HG03378 (cell line): ENCODE measurements around the gene CD2AP.
"Not testable (repeated sequence)": the region's sequence is repeated elsewhere in the genome, so short reads cannot be mapped to it uniquely, and the experiment has no call there.

Source experiments
- ATAC-seq: cut with Tn5 transposase; IDR thresholded peaks from one replicate; pipeline ENCODE4 v1.9.1; 2021; ENCODE audit warnings: mild to moderate bottlenecking, moderate library complexity; ENCODE audit not compliant: unreplicated experiment

CD2AP gene

DNA sequence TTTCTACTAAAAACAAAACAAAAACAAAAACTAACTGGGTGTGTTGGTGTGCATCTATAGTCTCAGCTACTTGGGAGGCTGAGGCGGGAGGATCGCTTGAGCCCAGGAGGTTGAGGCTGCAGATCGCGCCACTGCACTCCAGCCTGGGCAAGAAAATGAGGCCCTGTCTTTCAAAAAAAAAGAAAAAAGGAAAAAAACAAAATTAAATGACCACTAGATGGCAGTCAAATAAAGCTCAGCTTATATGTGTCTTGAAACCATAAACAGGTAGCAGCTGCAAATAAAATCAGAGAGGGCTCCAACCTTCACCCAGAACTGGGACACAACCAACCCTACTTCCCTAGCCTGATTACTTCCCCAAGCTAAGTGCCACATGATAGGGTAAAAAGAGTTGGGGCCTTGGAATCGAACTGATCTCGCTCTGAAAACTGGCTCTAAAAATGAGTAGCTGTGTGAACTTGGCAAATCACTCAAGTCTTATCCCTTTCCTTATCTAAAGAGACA is 153.7 kb downstream of the CD2AP start:
- peak; percentile 70 for ATAC-seq

DNA sequence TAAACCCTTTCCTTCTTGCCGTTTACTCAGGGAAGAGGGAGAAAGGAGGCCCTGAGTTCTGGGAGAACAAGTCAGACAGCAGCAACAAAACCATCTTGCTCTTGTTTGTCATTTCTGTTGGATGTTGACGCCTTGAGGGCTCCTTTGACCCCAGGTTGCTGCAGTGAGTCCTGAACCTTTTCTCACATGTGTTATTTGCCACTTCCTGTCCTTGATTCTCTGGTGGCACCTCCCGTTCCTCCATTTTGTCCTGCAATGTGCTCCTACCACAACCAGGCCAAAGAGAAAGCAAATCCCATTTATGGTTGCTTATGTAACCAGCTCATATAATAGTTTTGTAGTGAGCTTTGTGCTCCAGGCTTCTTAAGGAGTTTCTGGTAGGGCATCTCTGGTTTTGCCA is 154.2 kb downstream of the CD2AP start:
- no peak for ATAC-seq

DNA sequence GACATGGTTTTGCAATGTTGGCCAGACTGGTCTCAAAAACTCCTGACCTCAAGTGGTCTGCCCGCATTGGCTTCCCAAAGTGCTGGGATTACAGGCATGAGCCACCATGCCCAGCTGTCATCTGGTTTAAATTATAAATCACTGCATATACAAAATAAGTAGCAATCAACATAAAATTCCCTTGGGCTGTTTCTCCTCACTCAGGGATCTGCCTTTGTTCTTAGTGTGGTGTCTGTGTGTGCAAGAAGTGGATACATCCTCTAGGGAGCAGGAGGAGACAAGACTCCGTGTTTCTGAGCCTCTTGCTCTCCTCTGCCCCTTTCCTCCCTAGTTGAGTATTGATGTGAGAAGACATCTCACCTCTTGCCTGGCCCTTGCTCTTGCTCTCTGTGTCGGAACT is 155.6 kb downstream of the CD2AP start:
- no peak for ATAC-seq

DNA sequence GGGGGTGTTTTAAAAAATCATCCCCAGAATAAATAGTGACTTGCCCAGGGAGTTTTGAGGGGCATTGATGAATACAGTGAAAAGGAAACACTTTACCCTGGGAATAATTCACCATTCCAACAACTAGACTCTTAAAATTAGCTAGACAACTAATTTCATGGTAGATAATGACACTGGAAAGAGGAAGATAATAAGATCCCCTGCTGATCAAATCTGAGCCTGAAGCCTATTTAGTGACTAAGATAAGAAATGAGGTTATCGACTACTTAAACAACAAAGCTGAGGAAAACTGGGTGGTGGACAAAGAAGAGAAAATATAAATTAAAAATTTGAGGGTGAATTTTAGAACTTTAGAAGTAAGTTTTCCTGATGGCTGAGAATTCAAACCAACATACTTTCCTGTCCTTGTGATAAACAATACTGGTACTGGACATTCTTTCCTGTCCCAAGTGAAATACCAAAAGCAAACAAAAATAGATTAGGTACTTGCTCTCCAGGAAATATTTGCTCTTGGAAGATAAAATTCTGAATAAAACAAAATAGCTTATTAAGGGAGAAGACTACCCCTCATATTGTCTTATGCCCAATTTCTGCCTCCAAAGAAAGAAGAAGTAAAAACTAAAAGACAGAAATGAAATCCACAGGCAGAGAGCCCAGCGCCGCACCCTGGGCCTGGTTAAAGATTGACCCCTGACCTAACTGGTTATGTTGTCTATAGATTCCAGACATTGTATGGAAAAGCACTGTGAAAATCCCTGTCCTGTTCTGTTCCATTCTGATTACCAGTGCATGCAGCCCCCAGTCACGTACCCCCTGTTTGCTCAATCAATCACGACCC is 156.8 kb downstream of the CD2AP start:
- no peak for ATAC-seq

DNA sequence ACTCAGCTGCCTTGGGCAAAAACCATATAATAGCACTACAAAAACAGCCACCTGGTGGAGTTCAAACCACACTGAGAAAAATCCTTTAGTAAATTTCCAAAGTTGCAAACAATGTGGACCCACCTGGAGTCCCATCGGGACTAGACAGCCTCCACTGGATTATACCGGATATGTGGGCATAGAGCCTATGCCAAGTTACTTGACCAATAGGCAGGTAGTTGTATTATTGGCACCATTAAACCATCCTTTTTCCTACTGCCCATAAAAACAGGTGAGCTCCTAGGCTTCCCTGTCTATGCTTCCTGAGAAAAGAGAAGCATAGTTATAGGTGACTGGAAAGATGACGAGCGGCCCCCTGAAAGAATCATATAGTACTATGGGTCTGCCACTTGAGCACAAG is 169.1 kb downstream of the CD2AP start:
- ATAC-seq: no peak

DNA sequence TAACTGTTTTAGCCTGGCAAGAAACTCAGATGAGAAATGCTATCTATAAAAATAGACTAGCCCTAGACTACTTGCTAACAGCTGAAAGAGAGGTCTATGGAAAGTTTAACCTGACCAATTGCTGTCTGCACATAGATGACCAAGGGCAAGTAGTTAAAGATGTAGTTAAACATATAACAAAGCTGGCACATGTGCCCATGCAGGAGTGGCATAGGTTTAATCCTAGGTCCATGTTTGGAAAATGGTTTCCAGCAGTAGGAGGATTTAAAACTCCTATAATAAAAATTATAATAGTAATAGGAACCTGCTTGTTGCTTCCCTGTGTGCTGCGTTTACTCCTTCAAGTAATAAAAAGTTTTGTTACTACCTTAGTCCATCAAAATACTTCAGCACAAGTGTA is 169.6 kb downstream of the CD2AP start:
- no peak for ATAC-seq

DNA sequence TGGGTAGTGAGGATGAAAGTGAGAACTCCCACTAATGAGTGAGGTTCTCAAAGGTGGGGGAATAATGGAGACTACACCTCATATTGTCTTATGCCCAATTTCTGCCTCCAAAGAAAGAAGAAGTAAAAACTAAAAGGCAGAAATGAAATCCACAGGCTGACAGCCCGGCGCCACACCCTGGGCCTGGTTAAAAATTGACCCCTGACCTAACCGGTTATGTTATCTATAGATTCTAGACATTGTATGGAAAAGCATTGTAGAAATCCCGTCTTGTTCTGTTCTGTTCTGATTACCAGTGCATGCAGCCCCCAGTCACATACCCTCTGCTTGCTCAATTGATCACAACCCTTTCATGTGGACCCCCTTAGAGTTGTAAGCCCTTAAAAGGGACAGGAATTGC is 170.0 kb downstream of the CD2AP start:
- not testable (repeated sequence) for ATAC-seq

DNA sequence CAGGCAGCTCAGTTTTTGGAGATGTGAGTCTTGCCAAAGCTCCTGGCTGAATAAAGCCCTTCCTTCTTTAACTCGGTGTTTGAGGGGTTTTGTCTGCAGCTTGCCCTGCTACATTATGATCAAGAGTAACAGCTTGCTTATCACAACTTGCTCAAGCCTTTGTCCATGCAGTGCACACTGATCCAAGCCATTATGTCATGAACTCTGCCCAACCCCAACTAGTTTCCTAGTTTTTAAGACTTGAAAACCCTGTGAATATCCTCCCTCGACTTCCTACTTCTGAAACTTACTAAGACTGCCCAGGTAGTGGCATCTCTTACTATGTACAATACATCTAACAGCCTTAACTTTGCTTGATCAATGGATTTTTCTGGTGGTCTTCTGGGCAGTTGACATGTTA is 170.4 kb downstream of the CD2AP start:
- ATAC-seq: no peak

DNA sequence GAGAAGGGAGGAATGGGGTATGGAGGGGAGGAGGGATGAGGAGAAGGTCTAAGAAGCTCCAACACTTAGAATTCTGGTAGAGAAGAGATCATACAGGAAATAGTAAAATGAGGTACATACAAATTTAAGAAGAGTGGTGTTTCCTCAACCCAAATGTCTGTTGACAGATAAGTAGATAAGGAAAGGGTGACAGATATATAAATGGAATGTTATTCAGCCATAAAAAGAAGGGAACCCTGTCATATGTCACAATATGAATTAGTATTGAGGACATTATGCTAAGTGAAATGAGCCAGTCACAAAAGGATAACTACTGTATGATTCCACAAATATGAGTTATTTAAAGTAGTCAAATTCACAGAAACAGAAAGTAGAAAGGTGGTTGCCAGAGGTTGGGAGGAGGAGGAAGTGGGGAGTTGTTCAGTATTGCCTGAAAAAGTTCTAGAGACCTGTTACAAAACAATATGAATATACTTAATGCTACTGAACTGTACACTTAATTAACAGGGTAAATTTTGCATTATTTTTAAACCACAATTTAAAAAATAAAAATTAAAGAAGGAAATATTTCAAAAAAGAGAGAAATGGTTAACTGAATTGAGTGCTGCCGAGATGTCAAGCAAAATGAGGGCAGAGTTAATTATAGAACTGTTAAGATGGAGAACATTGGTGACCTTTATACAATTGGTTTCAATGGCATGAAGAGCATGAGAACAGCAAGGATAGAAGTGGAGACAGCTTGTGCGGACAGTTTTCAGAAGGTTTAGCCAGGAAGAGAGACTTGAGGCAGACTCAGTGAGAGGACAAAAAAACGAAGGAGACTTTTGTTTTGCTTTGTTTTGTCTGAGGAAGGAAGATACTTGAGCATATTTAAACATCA is 173.2 kb downstream of the CD2AP start:
- peak; percentile 61 for ATAC-seq

DNA sequence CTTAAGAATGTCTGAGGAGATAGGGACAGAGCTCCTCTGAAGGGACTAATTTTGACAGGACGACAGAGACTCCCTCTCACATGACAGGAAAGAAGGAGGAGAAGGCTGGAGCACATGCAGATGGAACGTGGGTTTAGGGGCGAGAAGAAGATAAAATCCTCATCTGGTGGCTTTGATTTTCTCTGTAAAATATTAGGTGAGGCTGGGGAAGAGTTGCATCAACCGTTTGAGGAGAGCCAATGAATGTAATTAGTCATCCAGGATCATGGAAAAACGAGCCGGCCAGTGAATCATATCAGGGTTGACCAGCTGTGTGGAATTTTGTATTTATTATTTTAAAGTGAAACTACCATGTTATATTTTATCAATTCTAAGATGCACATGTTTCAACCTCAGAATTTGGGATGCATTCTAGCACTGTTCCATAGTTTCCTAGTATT is 173.9 kb downstream of the CD2AP start:
- ATAC-seq: no peak

DNA sequence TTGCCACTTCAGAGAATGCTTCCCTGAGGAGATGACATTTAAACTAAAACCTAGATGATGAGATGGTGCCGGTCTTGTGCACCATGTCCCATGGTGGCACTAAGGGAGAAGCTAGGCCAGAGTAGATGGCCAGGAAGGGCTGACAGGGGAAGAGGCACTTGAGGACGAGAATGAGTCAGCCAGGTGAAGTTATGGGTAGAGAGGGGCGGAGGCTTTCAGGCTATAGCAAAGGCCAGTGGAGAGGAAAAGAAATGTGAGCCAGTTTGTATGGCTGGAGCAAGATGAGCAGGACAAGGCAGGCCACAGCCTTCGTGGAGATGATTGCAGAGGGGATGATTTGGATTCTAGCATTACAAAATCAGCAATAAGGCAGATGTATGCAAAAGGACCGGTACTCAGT is 176.1 kb downstream of the CD2AP start:
- no peak for ATAC-seq

DNA sequence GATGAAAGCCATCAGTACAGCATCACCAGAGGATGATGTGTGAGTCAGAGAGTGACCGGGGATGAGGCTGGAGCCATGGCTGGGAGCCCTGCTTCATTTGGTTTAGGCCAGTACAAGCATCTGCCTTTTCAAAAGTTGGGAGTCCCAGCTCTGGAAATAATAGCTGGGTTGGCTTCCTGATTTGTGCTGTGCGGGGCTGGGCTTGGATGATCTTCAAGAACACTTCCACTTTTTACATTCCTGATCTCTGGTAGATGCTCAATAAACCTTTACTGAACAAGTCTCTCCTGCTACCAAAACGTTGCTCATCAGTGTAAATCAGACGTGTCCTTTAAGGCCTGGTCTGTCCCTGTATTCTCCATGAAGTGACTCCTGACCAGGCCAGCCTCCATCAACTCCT is 176.7 kb downstream of the CD2AP start:
- no peak for ATAC-seq

DNA sequence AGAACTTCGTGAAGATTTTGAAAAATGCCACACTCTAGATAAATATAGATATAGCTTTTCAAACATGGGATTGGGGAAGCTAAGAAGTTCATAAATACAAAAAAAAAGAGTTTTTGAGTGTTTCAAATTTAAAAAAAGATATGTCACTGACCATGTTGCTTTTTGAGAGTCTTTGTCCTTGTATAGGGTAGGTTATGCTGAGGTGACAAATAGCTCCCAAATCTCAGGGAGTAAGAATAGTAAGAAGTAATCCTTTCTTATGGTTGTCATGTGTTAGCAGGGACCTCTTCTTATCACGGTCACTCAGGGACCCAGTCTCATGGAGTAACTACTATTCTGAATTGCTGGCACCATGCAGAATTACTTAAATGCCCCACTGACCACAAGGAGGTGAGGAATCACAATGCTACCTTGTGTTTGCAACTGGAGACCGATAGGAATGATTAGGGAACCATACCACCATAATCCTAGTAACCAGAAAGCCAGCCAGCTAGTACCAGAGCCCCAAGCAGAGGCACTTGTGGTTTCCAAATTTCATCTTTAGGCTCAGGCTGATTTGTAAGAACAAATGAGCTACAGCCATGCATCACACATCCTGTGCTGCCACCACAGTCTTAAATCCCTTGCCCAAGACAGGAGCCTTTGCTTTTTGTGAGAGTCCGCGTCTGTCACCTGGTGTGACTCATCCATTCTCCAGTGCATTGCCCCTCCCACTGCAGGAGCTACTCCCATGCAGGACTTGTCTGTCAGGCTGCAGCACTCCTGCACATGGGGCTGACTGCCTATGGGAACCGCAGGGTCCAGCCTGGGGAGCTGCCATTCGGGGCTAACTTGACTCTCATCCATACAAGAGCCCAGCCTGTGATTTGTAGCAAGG is 178.4 kb downstream of the CD2AP start:
- peak; percentile 76 for ATAC-seq

DNA sequence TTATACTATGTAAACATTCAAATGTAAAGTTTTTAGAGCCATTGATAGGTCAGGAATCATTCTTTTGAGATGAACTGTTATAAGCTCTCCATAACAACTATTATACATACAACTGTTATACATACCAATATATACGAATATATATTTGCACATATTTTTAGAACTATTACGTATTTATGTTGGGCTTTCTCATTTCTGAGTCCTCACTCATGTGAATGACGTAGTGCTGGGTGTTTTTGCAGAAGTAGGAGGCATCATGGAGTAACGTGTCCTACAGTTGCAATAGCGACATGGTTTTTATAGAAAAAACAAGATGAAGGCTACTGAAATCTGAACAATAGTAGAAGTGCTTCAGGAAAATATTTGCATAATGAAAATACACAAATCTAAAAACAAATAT is 184.4 kb downstream of the CD2AP start:
- ATAC-seq: no peak

DNA sequence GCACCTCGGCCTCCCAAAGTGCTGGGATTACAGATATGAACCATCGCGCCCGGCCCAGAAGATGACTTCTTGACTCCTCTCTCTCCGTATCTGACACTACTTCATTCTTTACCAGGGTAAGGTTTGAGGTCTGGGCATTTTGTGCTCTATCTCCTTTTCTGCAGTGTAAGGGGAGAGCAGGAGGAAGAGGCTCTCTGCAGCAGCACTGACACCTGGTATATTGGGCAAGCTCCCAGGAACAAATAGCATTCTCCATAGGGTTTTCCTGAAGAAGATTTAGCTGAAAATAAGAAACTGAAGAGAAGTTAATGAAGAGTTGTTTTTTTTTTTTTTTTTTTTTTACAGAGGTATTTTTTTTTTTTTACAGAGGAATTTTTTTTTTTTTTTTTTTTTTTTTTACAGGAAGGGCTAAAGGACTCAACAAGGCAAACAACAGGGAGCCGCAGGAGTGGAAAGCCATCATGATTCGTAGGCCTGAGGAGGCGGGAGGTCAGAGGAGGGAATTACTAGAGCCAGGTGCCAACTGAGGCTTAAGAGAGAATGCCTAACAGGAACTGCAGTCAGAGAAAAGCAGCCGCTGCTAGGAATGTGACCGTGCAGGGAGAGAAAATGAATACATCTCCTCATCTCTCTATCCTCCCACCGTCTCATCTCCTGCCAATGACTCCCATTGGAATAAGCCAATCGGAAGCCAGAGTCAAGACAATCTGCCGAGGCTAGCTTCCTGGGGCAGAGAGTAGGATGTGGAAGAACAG is 186.1 kb downstream of the CD2AP start:
- no peak for ATAC-seq

DNA sequence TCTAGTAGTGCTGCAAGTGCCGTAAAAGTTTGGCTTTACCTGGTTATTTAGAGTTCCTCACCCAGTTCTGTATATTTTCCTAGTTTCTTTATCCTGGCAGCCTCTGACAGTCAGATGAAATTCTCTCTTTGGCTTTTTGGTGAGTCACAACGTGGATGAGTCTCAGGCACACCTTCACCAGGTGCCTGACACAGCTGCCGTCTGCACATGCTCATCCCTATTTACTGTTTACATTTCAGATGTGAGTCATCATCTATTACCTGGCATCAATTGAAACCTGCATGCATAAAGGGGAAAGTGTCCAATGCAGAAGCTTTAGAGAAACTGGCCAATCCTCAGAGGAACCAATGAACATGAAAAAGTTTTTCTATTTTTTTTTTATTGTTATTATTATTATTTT is 187.5 kb downstream of the CD2AP start:
- ATAC-seq: no peak

DNA sequence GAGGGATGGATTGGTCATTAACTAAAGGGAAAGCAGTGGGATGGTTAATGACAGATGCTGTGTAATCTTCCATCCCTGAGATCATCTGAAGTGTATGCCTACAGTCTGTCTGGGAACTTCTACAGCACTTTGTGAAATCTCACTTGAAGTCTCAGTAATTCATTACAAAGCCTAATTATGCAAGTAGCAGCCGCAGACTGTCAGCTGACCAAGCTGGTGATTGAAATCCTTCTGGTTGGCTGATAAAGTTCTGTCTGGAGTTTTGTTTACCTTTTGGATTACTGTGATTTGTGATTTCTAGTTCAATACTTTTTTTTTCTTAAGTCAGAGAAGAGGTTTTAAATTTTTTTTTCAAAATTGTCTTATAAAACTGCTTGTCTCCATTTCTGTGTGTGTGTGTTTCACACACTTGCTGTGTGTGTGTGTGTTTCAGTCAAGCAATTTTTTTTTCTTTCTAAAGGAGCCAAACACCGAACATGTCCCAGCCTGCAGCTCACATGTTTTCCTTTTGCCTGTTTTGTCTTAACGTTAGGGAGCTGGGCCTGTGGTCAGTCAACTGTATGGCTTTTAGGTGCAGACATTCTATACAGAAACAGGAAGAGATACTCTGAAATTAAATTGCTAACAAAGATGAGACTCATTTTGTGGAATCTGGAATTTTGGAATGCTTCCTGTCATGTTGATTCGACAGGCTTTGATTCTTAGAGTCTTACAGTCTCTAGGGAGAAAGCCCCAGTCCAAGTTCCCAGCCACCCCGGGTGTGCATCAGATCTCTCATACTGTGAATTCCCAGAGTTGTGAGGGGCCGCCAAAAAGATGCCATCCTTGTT is 192.3 kb downstream of the CD2AP start:
- no peak for ATAC-seq

DNA sequence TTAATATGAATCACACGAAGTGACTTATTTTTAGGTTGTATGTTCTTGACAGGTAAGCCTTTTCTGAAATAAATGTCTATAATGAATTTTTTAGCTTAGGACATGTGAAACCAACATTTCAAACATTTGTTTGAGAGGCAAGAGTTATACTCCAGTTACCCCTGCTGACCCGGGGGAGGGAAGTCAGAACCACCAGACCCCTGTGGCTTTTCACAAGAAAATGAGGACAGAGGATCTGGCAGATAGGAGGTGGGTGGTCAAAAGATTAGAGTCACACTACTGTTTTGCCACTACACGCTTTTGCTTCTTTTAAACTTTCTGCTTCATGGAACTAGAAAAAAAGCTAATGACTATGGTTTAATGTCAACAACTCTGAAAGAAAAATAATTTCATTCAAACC is 193.3 kb downstream of the CD2AP start:
- no peak for ATAC-seq

DNA sequence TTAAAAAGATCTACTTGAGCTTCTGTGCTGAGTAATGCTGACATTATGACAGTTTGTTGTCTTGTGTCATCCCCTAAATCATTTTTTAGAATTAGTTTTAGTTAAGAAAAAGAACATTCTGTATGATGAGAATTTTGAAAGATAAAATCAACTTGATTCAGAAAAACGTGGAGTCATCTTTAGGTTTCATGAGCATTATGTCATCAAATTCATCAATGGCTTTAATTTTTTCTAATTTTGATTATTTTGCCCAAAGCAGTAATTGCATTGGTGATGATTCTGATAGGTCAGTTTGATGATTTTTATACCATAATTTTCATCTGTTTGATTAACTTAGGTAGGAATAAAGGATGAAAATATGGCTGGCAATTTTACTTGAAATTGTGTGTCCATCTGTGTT is 194.2 kb downstream of the CD2AP start:
- no peak for ATAC-seq
